SH-SY5Y (cell line): Measurements from ENCODE around the gene CDC5L.

Experiments used
- GATA2 ChIP-seq: IDR thresholded peaks from 2 replicates; pipeline ENCODE4 v1.6.1; 2011; ENCODE audit warnings: mild to moderate bottlenecking, low read depth, low read length
- GATA3 ChIP-seq: IDR thresholded peaks from 2 replicates; pipeline ENCODE4 v1.6.1; 2011; ENCODE audit warnings: low read depth, mild to moderate bottlenecking, low read length, moderate library complexity

- TF ChIP-seq GATA2 = no peak
- TF ChIP-seq GATA3 = no peak
Observed at GRCh38 chr6:44399991-44400390, 12.5 kb downstream of the CDC5L start.
